ENCODE results near the gene PTDSS2. TPM values are rescaled to one million over a fixed set of nuclear protein-coding genes. Genes with fewer than 3 reads are reported as not detected.
A peak's percentile ranks its signal among the peaks of the same experiment; 100 is the strongest.
"Not testable (repeated sequence)": the region's sequence is repeated elsewhere in the genome, so short reads cannot be mapped to it uniquely, and the experiment has no call there.

PTDSS2 gene
- total RNA-seq, 2 donors from 2014 or later, result 24.1 to 28.0 TPM

DNA sequence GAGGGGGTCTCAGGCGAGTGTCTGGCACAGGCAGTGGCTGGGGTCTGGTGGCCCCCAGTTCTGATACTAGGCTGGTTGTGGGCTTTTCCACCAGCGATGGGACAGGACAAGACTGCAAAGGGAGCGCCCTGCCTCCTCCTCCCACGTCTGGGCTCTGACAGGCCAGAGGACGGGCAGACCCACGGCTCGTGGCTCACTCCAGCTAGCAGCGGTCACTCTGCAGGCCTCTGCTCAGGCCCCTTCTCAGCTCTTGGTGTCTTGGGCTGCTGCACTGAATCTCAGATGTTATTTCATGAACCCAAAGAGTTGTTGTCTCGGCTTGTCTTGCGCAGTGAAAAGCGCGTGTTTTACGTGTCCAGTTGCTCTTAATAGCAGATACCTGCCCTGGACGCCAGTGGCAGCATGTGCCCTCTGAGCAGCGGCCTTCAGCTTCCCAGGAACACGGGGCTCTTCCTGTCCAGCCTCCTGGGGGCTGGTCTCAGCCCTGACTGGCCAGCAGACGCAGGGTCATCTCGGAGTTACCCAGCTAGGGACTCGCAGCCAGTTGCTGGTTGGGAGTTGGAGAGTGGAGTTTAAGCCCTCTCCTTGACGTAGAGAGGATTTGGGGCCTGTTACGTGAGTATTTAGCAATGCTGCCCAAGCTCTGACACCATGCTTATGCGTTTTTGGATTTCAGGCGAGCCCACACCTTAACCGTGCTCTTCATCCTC lies 9.6 kb downstream of the PTDSS2 start:
- ATAC-seq (replicated peaks), result no peak
- no peaks in the 10 kb centered on the region for H3K27me3 Mint-ChIP-seq
- H3K36me3 Mint-ChIP-seq (ENCODE audit: low read depth), result peaks cover 17% of the 10 kb centered on the region
- peaks cover 22% of the 10 kb centered on the region for H3K4me1 Mint-ChIP-seq
- no peak overlapping the region for H3K27ac Mint-ChIP-seq
- H3K4me3 Mint-ChIP-seq, result no peak overlapping the region
- no peaks in the 10 kb centered on the region for H3K9me3 Mint-ChIP-seq

- H3K4me1 Mint-ChIP-seq, result peaks cover 18% of the 10 kb centered on the region
- no peak overlapping the region for H3K4me3 Mint-ChIP-seq
- no peak for ATAC-seq (replicated peaks)
- H3K9me3 Mint-ChIP-seq, result no peaks in the 10 kb centered on the region
- no peak overlapping the region for H3K27ac Mint-ChIP-seq
- peaks cover 8% of the 10 kb centered on the region for H3K36me3 Mint-ChIP-seq (ENCODE audit: low read depth)
- H3K27me3 Mint-ChIP-seq, result no peaks in the 10 kb centered on the region
Measured at GRCh38 chr11:460331-461199, 10.5 kb downstream of the PTDSS2 start.

- no peak overlapping the region for H3K27ac Mint-ChIP-seq
- peaks cover 2% of the 10 kb centered on the region for H3K36me3 Mint-ChIP-seq (ENCODE audit: low read depth)
- no peak for ATAC-seq (replicated peaks)
- no peaks in the 10 kb centered on the region for H3K27me3 Mint-ChIP-seq
- no peak overlapping the region for H3K4me3 Mint-ChIP-seq
- H3K4me1 Mint-ChIP-seq, result peaks cover 13% of the 10 kb centered on the region
- H3K9me3 Mint-ChIP-seq, result no peaks in the 10 kb centered on the region
Measured at GRCh38 chr11:461626-462025, 11.5 kb downstream of the PTDSS2 start.

DNA sequence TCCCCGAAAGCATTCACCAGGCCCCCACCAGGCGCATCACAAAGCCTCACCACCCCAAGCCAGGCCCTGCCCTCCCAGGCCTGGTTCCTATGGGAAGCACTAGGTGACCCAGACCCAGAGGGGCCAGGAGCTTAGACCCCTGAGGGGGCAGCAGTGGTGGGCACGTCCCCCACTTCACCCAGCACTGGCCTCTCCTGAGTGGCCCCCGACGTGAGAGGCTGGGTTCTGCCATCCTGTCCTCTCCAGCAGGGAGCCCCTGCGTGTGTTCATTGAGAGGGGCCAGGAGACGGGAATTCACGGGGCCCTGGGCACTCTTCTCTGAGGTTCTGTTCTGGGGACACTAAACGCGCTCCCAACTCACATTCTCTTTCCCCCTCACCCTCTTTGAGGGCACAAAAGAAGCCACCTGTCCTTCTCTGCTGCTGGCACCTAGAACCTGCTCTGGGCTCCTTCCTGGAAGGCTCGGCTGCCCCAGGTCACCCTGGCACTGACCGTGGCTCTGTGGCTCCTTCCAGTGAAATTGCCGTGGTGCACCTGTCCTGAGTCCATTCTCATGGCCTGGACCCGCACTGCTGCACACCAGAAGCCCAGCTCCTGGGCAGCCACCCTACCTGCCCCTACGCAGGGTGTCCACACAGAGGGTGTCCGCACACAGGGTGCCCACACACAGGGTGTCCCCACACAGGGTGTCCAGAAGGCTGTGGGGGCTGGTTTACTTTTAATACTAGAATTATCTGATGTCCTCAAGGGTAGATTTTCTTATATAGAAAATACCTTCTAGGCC lies 12.2 kb downstream of the PTDSS2 start:
- Mint-ChIP-seq H3K36me3 (ENCODE audit: low read depth) (no peaks in the 10 kb centered on the region), H3K9me3 (no peaks in the 10 kb centered on the region), H3K27ac (no peak overlapping the region), H3K27me3 (no peaks in the 10 kb centered on the region), H3K4me1 (peaks cover 6% of the 10 kb centered on the region), H3K4me3 (no peak overlapping the region)
- no peak for ATAC-seq (replicated peaks)

GRCh38 chr11:464316-464715 lies 14.2 kb downstream of the PTDSS2 start:
- no peak overlapping the region for H3K27ac Mint-ChIP-seq
- no peaks in the 10 kb centered on the region for H3K27me3 Mint-ChIP-seq
- peaks cover 3% of the 10 kb centered on the region for H3K4me1 Mint-ChIP-seq

GRCh38 chr11:465896-466530 lies 15.9 kb downstream of the PTDSS2 start:
- Mint-ChIP-seq H3K4me1 (peaks cover 3% of the 10 kb centered on the region), H3K27ac (no peak overlapping the region), H3K9me3 (no peaks in the 10 kb centered on the region), H3K27me3 (no peaks in the 10 kb centered on the region), H3K36me3 (ENCODE audit: low read depth) (no peaks in the 10 kb centered on the region), H3K4me3 (no peak overlapping the region)
- ATAC-seq (replicated peaks), result no peak

More at GRCh38 chr11:464316-464715, 14.2 kb downstream of the PTDSS2 start:
- Mint-ChIP-seq H3K4me3 (no peak overlapping the region), H3K36me3 (ENCODE audit: low read depth) (no peaks in the 10 kb centered on the region), H3K9me3 (no peaks in the 10 kb centered on the region)
- no peak for ATAC-seq (replicated peaks)

DNA sequence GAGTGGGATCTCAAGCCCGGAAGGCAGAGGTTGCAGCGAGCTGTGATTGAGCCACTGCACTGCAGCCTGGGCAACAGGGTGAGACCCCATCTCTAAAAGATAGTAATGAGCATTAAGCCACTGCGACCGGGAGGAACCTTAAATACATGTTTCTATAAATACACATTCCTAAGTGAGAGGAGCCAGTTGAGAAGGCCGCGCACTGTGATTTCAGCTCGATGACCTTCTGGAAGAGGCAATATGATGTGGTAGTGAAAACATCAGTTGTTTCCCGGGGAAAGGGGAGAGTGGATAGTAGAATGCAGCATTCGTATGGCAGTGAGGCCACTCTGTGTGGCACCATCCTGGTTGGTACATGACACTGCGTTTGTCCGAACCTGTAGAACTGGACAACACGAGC lies 18.0 kb downstream of the PTDSS2 start:
- no peaks in the 10 kb centered on the region for H3K9me3 Mint-ChIP-seq
- no peaks in the 10 kb centered on the region for H3K36me3 Mint-ChIP-seq (ENCODE audit: low read depth)
- ATAC-seq (replicated peaks), result no peak
- H3K27me3 Mint-ChIP-seq, result no peaks in the 10 kb centered on the region
- no peak overlapping the region for H3K27ac Mint-ChIP-seq
- H3K4me3 Mint-ChIP-seq, result no peak overlapping the region
- H3K4me1 Mint-ChIP-seq, result peaks cover 3% of the 10 kb centered on the region

DNA sequence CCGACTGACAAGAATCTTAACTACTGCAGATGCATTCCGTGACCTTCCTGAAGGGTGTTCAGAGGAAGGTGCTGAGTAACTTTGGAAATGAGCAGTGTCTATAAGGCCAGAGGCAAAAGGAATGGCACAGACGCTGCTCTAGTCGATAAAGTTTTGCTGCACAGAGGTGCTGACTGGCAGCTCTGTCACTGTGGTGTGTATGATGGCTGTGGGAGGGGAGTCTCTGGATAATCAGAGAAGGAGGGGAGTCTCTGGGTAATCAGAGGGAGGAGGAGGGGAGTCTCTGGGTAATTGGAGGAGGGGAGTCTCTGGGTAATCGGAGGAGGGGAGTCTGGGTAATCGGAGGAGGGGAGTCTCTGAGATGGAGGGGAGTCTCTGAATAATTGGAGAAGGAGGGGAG lies 18.4 kb downstream of the PTDSS2 start:
- H3K27ac Mint-ChIP-seq, result no peak overlapping the region
- ATAC-seq (replicated peaks), result no peak
- H3K9me3 Mint-ChIP-seq, result no peaks in the 10 kb centered on the region
- peaks cover 3% of the 10 kb centered on the region for H3K4me1 Mint-ChIP-seq
- H3K4me3 Mint-ChIP-seq, result no peak overlapping the region
- H3K27me3 Mint-ChIP-seq, result no peaks in the 10 kb centered on the region
- no peaks in the 10 kb centered on the region for H3K36me3 Mint-ChIP-seq (ENCODE audit: low read depth)

DNA sequence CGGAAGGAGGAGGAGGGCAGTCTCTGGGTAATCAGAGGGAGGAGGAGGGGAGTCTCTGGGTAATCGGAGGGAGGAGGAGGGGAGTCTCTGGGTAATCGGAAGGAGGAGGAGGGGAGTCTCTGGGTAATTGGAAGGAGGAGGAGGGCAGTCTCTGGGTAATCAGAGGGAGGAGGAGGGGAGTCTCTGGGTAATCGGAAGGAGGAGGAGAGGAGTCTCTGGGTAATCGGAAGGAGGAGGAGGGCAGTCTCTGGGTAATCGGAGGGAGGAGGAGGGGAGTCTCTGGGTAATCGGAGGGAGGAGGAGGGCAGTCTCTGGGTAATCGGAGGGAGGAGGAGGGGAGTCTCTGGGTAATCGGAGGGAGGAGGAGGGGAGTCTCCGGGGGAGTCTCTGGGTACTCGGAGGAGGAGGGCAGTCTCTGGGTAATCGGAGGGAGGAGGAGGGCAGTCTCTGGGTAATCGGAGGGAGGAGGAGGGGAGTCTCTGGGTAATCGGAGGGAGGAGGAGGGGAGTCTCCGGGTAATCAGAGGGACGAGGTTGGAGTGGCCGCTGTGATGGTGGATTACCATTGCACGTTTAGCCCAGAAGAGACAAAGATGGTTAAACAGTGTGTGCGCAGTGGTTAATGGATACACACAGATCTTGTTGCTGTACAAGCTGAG lies 19.1 kb downstream of the PTDSS2 start:
- peak overlapping the region; percentile 73 for H3K27ac Mint-ChIP-seq
- H3K4me1 Mint-ChIP-seq; H3K27me3 Mint-ChIP-seq; ATAC-seq (replicated peaks); H3K36me3 Mint-ChIP-seq (ENCODE audit: low read depth); H3K9me3 Mint-ChIP-seq; H3K4me3 Mint-ChIP-seq: not testable (repeated sequence)

DNA sequence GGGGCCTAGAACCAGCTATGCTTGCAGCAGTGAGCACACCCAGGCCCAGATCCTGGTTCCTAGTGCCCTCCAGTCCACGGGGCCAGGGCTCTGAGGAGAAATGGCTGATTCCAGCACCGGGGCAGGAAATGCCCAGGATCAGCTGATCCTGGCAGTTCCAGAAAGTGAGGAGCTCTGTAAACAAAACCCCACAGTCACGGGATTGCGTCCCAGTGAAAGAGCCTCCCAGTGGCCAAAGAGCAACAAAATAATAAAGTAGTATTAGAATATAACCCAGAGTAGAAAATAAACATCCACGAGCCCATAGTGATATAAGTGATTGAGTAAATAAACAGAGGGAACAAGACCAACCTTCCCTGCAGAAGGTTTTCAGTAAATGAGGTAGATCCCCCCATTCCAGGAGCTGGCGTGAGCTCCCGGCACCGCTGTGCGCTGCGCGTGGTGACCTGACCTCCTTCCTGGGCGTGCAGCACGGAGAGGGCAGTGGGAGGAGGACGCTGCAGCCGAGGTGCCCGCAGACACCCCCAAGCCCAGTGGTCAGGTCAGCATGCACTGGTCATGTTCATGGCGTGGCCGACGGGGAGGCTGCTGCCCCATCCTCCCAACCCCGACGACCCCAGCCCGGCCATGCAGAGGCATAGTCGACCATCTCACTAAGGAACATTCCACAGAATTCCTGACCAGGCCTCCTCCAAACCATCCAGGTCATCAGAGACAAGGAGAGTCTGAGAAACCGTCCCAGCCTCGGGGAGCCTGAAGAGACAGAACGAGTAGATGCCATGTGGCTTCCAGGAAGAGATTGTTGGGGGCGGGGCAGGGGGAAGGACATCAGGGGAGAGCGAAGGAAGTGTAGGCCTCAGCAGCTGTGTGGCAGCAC lies 19.8 kb downstream of the PTDSS2 start:
- peaks cover 3% of the 10 kb centered on the region for H3K4me1 Mint-ChIP-seq
- H3K27ac Mint-ChIP-seq, result peak overlapping the region; percentile 73

DNA sequence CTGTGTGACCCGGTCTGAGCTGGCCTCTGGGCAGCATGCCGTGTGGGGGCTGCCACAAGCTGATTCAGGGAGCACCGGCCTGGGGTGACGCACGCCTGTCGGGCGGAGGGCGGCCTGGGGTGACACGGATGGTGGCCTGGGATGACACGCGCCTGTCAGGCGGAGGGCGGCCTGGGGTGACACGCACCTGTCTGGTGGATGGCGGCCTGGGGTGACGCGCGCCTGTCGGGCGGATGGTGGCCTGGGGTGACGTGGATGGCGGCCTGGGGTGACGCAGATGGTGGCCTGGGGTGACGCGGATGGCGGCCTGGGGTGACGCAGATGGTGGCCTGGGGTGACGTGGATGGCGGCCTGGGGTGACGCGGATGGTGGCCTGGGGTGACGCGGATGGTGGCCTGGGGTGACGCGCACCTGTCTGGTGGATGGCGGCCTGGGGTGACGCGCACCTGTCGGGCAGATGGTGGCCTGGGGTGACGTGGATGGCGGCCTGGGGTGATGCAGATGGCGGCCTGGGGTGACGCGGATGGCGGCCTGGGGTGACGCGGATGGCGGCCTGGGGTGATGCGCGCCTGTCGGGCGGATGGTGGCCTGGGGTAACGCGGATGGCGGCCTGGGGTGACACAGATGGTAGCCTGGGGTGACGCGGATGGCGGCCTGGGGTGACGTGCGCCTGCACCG lies 21.5 kb downstream of the PTDSS2 start:
- no peaks in the 10 kb centered on the region for H3K27me3 Mint-ChIP-seq
- H3K4me3 Mint-ChIP-seq, result no peak overlapping the region

More for the DNA sequence above, 19.8 kb downstream of the PTDSS2 start:
- Mint-ChIP-seq H3K27me3 (no peaks in the 10 kb centered on the region), H3K4me3 (no peak overlapping the region), H3K9me3 (no peaks in the 10 kb centered on the region), H3K36me3 (ENCODE audit: low read depth) (no peaks in the 10 kb centered on the region)
- ATAC-seq (replicated peaks), result no peak

DNA sequence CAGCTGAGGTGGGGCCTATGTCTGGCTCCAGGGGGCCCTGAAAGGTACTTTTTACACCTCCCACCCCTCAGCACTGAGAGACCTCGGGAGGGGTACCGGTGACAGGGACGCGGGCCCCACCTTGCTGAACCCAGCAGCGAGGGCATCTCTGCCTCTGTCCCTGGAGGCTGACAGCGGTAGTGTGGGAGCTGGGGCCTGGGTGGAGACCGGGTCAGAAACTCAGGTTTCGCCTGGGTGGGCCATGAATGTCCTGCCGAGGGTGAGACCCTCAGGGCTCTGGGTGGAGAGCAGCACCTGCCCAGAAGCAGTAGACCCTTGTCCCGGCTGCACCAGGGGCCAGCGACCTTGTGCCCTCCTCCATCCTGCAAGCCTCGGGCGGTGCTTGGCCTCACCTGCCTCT lies 22.2 kb downstream of the PTDSS2 start:
- peaks cover 3% of the 10 kb centered on the region for H3K4me1 Mint-ChIP-seq
- no peak overlapping the region for H3K27ac Mint-ChIP-seq

More for the DNA sequence above, 21.5 kb downstream of the PTDSS2 start:
- ATAC-seq (replicated peaks), result no peak
- Mint-ChIP-seq H3K4me1 (peaks cover 3% of the 10 kb centered on the region), H3K36me3 (ENCODE audit: low read depth) (no peaks in the 10 kb centered on the region), H3K9me3 (no peaks in the 10 kb centered on the region), H3K27ac (no peak overlapping the region)

DNA sequence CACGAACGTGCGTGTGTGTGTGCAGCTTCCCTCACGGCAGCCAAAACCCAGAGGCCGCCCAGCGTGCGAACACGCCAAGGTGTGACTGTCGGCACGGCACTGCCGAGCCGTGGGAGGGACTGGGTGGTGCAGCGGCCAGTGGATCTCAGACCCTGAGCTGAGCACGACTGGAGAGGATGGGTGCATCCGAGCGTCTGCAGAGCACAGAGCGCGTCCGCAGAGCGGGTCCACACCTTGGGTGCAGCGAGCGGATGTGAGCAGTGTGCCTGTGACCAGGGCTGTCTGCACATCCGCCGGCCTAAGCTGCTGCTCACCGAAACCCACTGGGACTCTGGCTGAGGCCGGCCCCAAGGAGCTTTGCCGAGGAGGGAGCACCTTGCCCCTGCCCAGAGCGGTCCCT lies 22.7 kb downstream of the PTDSS2 start:
- Mint-ChIP-seq H3K4me3 (no peak overlapping the region), H3K4me1 (peaks cover 3% of the 10 kb centered on the region), H3K36me3 (ENCODE audit: low read depth) (no peaks in the 10 kb centered on the region), H3K27ac (no peak overlapping the region), H3K27me3 (no peaks in the 10 kb centered on the region), H3K9me3 (no peaks in the 10 kb centered on the region)
- ATAC-seq (replicated peaks), result no peak

More for the DNA sequence above, 22.2 kb downstream of the PTDSS2 start:
- Mint-ChIP-seq H3K36me3 (ENCODE audit: low read depth) (no peaks in the 10 kb centered on the region), H3K27me3 (no peaks in the 10 kb centered on the region), H3K4me3 (no peak overlapping the region), H3K9me3 (no peaks in the 10 kb centered on the region)
- no peak for ATAC-seq (replicated peaks)

Data from activated T-helper 17 cell treated with anti-CD3 and anti-CD28 coated beads, Interleukin-2, amount 50 U/mL, for 72 hours (primary cell).